SKM-1 treated with dmso at 0.1 percent for 144 hours (cell line): ENCODE data around the gene SLC7A5.
"Not testable (repeated sequence)": the region's sequence is repeated elsewhere in the genome, so short reads cannot be mapped to it uniquely, and the experiment has no call there.

Source experiments
- DNase-seq: peaks from one replicate; lab custom pipeline; 2025; ENCODE audit not compliant: unreplicated experiment; lab: John Stamatoyannopoulos, UW

The SLC7A5 gene

DNA sequence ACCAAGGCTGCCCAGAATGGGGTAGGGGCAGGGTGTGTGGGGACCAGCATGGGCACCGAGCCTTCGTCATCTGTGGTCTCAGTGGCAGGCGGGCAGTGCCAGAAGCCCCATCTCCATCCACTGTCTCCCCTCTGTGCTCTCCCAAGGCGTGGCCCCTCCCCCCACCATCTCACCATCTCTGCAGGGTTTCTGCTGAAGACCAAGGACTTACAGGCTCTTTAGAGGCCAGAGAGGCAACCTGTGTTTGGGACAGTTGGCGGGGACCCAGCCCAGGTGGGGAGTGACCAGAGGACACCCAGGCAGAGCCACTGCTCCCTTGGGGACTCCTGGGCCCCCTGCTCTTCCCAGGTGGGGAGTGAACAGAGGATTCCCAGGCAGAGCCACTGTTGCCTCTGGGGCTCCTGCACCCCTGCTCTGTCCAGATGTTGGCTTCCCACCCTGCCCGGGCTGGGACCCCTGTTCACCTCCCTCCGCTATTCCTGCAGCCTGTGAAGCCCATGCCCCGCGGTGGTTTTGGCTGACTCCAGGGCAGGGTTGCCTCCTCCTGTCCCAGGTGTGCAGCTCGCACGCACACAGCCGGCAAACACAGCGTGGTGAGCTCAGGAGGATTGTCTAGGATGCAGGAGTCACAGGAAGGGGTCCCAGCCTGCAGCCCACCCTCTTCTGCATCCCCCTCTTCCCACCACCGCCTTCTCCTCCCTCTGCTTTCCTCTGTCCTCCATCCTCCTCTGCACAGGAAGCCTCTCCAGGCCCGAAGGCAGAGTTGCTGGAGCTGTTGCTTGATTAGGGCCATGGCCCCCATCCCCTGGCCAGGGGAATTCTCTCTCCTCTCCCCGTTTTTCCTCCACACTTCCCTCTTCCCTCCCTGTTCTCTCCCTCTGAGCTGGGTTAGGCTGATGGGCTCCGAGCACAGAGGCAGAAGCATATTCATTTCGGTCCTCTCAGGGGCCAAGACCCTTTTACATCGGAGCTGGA, 45.0 kb downstream of the SLC7A5 start:
- DNase-seq = no peak

DNA sequence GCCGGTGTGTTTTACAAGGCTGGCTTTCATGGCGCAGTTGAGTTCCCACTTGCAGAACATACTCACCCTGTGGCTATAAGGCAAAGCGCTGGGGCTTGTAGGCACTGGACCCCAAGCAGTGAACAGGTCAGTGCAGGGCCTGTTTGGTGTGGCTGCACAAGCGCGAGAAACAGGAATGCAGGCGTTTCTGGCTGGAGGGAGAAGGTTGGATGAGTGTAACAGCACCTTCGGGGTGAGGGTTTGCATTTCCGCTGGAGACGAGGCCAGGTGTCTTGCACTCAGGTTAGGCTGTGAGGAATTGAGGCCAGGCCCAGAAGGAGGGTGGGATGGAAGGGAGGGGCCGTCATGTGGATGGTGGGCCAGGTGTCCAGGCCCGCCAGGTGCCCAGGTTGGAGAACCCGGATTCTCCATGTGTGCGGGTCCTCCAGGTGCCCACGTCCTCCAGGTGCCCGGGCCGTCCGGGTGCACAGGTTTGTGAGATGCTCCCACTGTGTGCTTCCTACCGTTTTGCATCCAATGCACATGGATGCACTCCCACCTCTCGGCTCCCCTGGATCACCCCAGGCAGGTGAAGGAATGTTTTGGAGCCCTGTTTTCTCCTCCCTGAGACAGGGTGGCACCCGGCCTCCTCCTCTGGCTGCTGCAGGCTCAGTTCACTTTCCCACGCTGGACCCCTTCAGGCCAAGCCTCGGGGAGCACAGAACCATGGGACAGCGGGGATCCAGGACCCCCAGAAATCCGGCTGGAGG, 46.0 kb downstream of the SLC7A5 start:
- no peak for DNase-seq

DNA sequence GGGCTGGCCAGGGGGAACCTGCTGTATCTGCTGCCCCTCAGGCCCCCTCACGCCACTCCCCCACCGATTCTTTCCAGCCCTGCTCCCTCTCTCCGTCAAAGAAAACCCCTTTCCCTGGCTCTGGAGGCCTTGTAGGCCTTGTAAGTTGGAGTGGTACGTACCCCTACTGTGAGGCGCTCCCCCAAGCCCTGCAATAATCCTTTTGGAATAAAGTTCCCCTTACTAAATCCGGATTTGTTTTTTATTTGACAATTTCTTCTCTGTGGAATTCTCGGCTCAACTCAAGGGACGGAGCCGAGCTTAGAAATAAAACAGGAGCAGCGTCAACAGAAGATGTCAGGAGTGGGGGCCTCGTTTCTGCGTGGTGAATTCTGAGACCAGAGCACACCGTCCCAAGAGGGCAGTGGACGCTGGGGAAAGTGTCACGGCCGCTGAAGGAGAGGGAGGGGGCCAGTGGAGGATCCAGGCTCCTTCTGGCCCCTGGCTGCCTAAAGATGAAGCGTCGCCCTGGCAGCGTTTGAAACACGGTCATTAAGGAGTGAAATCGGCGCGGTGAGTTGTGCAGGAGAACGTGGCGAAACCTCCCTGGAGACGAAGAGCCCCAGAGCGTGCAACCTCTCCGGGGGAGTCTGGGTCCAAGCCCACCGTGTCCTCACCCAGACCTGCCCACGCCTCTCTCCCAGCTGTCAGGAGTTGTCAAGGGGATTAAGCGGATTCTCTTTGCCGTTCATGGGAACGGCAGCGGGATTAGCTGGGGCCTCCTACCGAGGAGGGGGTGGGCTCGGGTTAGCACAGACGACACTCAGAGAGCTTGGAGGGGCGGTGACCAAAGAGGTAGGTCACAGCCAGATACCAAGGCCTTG, 47.0 kb downstream of the SLC7A5 start:
- no peak for DNase-seq

DNA sequence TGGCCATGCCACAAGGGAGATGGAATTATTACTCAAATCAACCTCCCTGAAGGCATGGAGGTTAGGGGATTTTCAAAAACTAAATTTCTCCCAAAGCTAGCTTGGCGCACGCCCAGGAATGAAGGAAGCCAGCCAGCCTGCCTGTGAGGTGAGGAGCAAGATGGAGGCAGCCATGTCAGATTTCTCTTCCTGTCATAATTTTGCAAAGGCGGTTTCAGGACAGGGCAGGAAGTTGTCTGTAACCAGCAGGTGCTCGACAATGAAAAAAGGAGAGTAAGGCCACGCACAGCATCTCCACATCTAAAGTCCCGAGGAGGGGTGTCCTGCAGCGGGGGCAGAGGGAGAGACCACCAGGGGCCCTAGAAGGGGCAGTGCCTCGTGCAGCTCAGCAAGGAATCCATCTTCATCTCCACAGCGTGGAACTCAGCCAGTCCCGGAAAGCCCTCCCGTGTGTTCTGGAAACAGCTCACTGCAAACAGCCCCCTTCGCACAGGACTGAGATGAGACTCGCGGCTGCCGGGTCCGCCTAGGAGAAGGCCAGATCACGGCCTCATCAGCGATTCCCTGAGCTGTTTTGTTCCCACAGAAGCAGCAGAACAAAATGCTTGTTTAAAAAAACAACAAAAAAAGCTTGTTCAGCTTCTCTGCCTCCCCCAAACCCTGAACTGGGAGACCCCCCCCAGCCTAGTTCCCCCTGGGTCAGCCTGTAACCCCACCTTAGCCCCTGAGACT, 47.8 kb downstream of the SLC7A5 start:
- DNase-seq = no peak

DNA sequence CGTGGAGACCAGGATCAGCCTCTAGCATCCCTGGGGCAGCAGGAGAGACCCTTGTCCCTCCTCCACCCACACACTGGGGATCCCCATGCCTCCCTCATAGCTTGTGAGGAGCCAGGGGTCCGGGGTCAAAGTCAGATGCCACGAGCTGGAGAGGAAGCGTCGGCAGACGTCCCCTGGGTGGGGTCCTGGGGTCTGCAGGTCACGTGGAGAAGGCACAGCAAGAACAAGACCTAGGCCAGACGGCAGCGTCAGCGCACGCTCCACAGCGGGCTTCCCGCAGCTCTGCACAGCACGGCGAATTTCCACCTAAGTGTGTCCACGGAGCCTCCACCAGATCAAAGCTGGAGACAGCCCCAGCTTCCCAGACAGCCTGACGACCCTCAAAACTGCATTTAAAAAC, 49.3 kb downstream of the SLC7A5 start:
- no peak for DNase-seq

DNA sequence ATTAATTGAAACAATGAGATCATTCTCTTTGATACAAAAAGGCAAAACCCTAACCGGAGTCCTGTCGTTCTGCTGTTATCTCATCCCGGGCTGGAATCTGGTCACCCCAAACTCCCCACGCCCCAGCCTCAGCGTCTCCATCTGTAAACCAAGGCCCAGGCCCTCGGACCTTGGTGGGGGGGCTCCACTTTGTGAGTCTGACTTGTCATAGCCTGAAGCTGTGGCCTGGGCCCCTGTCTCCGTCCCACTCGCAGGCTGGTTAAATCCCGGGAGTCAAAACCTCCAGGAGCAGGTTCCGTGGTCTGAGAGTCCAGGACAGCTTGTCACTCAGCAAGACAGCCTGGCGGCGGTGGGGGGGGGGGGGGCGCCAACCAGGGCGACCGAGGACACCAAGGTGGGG, 50.0 kb downstream of the SLC7A5 start:
- no peak for DNase-seq

DNA sequence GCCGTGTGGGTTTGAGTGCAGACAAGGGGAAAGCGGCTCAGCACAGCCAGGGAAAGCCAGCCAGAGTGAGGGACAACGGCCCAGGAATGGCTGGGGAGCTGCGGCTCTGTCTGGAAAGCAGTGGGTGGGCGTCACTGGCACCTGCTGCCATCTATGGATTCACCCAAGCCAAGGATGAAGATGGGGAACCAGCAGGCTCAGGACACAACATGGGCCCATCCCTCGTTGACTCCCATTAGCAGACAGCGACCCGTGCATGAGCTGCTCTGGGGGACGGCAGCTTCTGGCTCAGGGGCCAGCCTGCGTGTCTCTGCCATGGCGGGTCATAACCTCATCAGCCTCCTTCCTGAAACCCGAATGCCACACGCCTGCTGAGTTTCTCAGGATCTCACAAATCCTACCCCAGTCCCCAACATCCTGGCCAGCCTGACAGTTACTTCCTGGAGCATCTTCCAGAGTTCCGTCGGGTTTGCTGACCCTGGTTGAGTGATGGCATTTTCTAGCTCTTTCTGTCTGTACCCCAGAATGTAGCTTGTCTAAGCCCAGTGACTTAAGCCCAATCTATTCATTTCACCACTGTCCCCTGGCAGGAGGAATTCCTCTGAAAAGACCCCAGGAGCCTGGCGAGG, 50.7 kb downstream of the SLC7A5 start:
- no peak for DNase-seq

DNA sequence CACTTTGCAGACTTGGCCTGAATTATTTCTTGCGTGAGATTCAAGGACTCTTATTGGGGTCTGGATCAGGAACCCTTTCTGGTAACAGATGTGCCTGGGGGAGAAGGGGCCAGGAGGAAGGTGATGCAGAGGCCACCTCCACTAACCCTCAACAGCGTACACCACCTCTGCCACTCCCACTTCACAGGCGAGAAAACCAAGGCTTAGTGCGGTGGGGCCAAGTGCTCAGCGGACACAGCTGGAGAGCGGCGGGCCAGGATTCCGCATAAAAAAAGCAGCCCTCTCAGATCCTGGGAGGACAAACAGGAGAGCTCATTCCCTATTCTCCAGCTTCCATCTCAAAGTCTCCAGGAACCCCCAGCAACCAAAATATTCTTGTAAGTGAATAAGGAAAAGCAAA, 51.4 kb downstream of the SLC7A5 start:
- DNase-seq = no peak

DNA sequence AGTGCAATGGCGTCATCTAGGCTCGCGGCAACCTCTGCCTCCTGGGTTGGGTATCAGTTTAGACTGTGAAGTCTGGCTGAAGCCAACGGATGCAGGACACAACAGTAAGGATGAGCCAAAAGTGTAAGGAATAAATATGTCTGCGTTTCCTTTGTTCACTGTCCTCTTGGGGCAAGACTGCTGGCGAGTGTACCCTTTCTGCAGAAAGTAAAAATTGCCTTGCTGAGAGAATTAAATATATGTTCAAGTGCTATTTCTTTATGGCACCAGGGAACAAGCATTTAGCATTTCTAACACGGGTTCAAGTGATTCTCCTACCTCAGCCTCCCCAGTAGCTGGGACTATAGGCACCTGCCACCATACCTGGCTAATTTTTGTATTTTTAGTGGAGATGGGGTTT, 51.9 kb downstream of the SLC7A5 start:
- not testable (repeated sequence) for DNase-seq

DNA sequence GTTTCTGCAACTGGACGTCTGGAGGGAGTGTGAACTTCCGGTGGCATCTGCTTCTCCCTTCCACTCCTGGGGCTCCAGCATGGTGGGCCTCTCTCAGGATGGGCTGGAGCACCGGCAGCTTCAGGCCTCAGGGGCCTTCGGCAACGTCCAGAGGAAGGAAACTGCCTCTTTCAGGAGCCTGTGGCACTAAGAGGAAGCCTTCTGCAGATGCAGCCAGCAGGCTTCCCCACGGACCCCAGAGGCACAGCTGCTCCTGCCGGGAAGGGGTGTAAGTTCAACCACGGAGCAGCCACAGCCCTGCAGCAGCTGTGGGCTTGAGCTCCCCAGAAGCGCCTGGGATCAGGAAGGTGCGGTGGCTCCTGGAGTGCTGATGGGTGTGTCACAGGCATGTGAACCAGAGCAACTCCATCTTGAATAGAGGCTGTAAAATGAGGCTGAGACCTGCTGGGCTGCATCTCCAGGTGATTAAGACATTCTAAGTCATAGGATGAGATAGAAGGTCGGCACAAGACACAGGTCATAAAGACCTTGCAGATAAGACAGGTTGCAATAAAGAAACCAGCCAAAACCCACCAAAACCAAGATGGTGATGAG, 52.7 kb downstream of the SLC7A5 start:
- DNase-seq = peak; percentile 83

DNA sequence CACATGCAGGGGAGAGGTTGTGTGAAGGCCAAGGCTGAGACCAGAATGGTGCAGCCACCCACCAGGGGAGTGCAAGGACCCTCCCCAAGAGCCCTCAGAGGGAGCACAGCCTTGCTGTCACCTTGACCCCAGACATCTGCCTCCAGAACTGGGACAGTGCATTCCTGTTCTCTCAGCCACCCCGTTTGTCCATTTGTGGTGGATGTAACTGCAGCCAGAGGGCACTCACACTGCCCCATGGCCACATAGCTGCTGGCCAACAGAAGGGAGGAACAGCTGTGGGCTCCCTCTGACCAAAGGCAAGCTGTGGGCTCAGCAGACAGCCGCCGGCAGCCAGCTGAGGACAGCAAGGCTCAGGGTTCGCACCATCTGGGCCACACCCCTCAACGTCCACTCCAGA, 53.7 kb downstream of the SLC7A5 start:
- no peak for DNase-seq

DNA sequence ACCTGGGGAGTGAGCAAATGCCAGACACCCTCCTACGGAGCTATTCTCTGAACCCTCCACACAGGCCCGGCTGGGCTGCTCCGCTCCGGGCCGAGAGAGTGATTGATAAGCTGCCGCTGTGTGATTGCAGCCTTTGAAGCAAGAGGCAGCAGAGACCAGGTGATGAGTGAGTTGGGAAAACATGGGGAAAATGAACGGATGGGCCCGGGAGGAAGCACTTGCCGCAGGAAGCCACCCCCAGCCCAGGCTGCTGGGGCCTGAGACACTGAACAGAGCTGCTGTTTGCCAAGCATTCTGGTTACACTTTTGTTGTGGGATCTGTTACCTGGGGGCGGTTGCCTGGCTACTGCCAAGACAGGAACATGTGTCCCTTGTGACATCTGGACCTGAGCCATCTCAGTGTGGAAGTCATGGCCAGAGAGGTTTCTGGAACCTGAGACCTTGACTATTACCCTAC, 57.1 kb downstream of the SLC7A5 start:
- DNase-seq = no peak

DNA sequence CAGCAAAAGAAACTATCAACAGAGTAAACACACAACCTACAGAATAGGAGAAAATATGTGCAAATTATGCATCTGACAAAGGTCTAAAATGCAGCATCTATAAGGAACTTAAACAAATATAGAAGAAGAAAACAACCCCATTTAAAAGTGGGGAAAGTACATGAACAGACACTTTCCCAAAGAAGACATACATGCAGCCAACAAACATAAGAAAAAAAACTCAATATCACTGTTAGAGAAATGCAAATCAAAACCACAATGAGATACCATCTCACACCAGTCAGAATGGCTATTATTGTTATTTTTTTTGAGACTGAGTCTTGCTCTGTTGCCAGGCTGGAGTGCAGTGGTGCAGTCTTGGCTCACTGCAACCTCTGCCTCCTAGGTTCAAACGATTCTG, 57.9 kb downstream of the SLC7A5 start:
- not testable (repeated sequence) for DNase-seq

DNA sequence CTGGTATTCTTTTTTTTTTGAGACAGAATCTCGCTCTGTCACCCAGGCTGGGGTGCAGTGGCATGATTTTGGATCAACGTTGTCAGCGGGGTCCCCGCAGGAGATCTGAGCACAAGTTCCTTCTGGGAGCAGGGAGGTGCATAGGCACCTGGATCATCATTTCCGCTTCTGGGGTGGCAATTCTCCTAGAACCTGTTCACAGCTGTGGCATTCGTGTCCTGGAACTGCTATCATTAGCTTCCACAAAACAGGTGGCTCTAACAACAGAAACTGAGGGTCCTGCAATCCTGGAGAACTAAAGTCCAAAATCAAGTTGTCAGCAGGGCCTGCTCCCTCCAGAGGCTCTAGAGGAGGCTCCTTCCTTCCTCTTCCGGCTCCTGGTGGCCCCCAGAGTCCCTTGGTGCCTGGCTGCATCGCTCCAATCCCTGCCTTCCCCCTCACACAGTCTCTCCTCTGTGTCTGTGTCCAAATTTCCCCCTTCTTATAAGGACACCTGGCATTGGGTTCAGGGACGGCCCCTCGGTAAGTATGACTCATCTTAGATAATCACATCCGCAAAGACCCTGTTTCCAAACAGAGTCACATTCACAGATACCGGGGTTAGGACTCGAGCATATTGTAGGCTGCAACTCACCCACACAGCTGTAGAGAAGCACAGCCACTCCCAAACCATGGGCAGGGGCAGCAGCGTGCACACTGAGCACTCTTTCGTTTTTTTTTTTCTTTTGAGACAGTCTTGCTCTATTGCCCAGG, 60.0 kb downstream of the SLC7A5 start:
- no peak for DNase-seq

DNA sequence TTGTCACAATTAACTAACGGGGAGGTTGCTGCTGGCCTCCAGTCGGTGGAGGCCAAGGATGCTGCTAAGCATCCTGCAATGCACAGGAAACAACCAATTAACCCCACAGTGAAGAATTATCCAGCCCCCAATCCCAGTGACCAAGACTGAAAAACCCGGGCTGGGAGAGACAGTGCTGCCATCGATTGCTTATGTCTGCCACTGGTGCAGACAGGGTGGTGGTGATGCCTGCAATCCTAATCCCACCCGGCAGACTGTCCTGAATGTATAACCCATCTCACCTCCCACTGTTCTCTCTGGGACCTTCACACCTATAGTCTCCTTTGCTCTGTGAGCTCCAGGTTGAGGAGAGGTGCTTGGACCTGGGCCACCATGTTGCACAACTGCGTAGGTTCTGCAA, 61.2 kb downstream of the SLC7A5 start:
- no peak for DNase-seq

DNA sequence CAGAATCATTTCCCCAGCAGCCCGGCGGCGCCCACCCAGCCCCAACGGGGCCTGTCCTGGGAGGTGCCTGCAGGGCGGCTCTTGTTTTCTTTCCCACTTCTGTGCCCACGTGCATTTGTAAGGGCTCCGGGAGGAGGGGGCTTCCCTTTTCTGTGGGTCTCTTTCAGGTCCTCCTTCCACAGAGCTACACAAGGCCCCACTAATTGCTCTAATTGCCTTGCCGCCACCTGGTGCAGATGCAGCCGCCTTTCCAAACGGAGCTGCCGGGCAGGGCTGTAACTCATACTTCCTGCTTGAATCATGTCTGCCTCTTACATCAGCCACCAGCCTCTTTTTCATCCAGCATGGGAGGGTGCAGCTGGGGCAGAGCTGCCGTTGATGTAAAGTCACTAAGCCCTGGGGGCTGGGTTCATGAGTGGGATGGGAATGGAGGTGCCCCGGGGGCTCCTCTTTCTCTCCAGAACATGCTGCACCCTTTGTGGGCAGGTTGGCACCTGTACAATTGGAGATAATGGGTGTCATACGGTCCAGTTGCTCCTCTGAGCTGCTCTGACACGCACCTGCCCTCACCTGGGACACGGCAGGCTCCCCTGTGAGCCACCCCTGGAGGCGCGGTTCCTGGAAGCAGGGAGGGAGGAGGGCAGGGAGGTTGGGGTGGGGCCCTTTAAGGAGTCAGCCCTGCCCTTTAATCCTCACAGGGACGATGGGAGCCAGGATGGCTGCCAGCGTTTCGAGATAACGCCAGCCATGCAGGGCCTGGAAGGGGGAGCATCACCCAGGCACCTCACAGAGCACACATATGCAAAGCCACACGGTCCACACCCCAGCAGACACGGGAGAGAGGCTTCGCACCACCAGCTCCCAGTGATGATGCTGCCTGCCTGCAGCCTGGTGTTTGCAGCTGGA, 62.4 kb downstream of the SLC7A5 start:
- peak; percentile 77 for DNase-seq

DNA sequence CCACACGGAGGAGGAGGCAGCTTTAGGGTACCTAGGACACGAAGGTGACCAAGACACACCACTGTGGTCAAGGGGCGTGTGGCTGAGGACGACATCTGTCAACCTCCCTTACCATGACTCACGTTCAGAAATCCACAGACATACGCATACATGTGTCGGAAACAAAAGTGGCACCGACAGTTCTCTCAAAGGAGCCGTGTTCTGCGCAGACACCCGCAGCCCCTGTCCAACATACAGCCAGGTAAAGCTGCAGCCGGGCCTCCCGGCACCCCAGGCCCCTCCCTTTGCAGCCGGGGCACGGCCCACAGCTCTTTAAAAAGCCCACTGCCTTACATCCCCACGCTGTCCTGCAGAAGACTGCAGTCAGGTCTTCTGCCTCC, 63.1 kb downstream of the SLC7A5 start:
- DNase-seq = no peak

DNA sequence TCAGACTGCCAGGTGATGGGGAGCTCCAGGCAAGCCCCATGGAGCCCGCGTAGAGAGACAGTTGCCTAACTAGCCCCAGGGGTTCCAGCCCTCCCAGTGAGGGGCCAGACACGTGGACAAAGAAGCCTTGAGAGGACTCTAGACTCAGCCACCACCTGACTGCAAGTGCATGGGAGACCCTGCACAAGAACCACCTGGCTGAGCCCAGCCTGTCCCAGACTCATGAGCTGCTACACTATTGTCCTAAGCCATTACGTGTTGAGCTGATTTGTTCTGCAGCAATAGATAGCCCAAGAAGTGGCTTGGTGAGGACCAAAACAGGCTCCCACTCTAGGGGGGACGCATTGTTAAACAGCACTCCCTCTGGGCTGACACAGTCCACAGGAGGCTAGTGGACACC, 65.9 kb downstream of the SLC7A5 start:
- DNase-seq = no peak
